Fibroblast of skin of left biceps (primary cell): ENCODE results near the gene TMEM237.

Source experiments
- DNase-seq, 2 experiments: peaks; one replicate each; pipeline ENCODE4 v3.0.0-alpha.2; 2013; ENCODE audit warnings: low read depth in 2 of 2

TMEM237 gene

DNA sequence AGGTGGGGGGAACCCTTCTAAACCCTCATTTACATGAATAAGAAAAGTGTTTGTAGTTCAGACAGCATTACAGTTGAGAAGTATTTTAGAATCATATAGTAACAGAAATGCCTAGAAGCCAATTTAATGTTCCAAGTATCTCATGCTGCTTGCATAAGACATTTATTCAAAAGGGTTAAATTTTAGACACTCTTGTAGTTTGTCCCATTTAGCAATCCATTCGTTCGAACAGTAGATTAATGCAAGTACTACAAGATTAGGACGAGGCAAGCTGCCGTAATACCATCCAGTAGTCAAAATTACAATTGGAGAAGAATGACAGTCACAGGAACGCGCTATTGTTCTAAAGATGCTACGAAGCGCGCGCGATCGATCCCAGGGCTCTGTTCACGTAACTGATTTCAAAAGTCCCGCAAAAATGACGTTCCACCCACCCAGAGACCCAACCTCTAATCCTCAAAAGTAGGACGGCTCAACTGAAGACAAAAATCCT lies 1.2 kb downstream of the TMEM237 start:
- DNase-seq: peak in 1 of 2 experiments; percentile 53

DNA sequence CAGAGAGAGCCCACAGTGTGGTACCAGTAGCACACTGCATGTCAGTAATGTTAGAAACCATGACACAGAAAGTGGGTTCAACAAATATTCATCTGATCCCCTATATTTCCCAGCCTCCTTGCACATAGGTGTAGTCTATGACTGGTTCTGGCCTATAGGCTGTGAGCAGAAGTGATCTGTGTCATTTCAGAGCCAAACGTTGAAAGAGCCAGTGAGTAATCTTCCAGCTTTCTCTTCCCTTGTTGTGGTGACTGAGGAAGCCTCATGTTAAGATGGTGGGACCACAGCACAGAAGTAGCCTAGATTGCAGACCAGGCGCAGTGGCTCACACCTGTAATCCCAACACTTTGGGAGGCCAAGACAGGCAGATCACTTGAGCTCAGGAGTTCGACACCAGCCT lies 4.1 kb downstream of the TMEM237 start:
- DNase-seq: no peak

DNA sequence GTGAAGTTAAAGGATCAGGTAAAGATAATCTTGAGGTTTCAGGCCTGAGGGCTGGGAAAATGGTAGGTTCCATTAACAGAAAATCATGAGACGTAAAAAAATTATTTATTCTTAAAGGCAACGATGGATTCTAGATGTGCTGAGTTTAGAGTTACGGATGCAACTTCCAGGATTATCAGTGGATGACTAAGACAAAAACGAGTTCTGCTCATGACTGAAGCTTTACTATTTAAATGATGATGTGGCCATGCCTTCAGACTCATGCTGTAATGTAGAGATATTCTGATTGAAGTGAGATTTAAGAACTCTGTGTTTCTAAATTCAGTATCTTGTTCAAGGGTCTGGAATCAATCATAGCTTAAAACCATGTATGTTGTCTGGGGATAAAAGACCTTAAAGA lies 5.0 kb downstream of the TMEM237 start:
- no peak for DNase-seq

DNA sequence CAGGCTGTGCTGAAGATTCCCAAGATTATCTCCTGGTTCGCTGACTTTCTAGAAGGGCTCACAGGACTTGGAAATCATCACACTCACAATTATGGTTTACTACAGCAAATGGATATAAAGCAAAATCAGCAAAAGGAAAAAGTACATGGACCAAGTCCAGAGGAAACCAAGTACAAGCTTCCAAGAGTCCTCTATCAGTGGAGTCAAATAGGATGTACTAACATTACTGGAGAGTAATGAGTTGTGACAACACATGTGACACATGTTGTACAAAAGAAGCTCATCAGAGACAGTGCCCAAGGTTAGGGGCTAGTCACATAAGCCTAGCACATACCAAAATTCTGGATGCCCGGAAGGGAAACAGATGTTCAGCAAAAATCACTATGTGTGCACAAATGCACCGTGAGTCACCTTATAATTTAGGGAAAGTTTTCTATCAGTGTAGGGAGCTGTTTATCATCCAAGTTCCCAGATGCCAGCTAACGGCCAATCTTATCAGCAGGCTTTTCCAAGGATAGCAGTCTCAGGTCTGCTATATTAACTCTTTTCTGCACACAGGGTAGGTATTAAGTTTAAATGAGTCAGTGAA lies 9.5 kb downstream of the TMEM237 start:
- DNase-seq: no peak

DNA sequence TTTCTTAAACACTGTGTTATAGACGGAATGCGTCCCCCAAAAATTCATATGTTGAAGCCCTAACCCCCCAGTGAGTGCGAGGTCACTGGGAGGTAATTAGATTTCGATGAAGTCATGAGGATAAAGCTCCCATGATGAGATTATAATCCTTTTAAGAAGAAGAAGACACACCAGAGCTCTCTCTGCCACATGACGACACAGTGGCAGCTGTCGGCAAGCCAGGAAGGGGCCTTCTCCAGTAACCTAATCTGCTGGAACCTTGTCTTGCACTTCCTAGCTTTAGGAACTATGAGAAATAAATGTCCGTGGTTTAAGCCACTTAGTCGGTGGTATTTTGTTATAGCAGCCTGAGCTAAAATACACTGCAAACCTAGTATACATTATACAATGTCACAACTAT lies 12.3 kb downstream of the TMEM237 start:
- no peak for DNase-seq

DNA sequence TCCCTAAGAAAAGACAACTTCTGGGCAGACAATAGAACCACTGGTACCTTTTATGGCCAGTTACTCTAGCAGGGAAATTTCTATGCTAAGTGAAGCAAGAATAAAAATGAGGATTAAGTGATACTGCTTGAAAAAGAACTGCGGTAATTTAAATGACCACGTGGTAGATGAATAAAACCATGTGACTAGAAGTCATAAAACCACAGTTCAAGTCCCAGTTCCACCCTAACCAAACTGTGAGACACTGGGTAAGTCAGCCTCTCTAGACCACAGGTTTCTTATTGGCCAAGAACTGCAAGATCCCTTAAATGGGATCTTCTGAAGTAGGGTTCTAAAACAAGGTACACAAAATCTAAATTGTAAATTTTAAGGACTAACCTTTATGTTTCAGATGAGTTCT lies 12.7 kb downstream of the TMEM237 start:
- DNase-seq: no peak

DNA sequence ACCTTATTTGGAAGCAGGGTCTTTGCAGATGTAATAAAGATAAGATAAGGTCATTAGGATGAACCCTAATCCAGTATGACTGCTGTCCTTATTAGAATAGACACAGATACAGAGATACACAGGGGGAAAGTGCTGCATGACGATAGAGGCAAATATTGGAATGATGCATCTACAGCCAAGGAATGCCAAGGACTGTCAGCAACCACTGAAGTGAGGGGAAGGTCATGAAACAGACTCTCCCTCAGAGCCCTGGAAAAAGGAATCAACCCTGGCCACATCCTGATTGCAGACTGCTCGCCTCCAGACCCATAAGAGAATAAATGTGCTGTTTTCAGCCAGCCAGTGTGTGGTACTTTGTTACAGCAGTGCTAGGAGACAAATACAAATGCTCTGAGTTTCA lies 14.8 kb downstream of the TMEM237 start:
- DNase-seq: no peak

DNA sequence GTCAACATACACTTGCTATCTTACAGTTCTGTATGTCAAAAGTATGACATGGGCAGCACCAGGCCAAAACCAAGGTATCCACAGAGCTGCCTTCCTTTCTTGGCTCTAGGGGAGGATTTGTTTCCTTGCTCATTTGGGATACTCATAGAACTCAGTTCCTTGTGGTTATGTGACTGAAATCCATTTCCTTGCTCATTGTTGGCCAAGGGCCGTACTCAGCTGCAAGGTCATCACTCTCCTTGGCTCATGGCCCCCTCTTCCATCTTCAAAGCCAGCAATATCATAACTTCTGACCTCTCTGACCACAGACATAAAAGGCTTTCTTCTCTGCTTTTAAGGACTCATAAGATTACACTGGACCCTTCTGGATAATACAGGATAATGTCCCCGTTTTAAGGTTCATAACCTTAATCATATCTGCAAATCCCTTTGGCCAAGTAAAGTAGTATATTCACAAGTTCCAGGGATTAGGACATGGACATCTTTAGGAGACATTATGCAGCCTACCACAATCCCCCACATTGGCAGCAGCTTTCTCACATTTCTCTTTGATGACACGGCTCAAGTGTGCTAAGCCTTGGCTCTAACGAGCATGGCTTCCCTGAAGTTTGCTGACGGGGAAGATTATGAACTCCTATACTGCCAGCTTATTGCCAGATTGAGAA lies 20.9 kb downstream of the TMEM237 start:
- DNase-seq: no peak

DNA sequence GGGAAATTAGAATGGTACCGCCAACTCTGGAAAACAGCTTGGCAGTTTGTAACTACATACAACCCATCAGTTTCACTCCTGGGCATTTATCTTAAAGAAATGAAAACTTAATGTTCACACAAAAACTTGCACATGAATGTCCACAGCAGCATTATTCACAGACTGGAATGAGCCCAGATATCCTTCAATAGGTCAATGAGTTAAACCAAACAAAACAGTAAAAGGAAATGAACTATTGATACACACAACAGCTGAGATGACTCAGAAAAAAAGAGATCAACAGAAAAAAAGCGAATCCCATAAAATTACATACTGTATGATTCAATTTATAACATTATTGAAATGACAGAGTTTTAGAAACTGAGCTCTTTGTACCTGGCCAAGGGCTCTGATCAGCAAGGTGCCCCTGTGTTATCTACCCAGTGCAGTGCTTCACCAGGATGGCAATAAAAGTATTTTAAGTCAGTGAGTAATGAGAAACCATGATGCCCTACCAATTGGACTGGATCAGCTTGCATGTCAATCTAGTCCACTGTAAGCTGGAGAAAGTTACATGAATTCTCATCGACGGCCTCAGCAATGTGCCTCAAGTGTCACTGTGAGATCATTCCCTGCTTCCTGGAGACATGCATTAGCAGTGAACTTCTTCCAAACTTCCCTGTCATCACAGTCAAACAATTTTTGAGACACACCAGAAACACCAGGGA lies 21.9 kb downstream of the TMEM237 start:
- DNase-seq: no peak

DNA sequence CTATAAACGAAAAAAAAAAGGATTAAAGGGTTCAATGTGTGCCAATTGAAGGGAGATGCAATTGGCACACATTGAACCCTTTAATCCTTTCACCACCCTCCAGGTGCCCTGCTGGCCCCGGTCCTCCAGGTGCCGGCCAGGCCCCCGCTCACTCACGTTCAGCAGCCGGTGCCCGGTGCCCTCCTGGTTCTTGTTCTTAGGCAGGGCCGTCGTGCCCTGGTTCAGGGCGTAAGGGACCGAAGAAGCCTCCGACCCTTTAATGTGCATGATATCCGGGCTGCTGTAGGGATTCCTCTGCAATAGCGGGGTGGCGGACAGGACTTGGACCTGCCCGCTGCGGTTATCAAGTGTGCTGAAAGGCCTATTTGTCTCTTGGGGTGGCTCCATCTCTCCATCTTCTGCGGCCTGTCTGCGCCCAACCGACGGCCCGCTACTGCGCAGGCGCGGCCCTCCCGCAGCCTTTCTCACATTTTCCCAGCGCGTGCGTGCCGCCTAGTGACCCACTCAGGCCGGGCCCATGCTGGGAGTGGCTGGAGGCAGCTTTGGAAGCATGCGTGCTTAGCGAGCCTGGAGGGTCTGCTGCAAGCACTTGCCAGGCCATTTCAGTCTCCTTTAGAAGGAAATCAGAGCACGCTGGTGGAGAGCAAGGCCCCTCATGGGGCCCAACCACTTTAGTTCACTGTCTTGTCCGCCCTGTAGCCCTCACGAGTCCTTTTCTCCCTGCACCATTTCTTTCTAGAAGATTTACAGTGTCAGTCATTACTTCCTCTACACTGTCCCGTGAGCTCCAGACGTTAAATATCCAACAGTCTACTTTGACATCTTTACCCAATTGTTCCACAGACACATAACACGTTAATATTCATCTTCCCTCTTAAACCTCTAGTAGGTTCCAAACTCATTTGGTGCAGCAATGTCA lies 24.3 kb downstream of the TMEM237 start:
- DNase-seq: peak; percentile 33 to 40

DNA sequence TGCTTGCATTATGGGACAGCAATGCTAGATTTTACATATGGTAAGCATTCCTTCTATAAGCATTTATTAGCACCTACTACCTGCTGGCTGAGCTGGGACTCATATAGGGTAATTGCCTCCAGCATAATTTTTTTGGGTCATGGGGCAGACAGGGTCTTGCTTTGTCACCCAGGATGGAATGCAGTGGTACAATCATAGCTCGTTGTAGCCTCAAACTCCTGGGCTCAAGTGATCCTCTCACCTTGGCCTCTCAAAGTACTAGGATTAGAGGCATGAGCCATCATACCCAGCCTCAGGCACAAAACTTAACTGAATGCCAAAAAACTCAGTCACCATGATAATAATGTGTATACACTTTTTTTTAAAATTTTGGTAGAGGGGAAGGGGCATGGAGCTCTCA lies 35.3 kb downstream of the TMEM237 start:
- DNase-seq: no peak

DNA sequence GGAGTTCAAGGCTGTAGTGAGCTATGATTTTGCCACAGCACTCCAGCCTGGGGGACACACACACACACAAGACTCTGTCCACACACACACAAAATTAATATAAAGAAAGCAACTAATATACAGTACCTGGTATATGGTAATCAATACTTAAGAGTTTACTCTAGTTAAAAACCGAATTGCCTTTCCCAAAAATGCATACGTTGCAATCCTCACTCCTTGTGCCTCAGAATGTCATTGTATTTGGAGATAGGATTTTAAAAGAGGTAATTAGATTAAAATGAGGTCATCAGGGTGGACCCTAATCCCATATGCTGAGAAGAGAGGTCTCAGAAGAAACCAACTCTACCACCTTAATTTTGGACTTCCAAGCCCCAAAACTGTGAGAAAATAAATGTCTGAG lies 35.7 kb downstream of the TMEM237 start:
- DNase-seq: no peak

DNA sequence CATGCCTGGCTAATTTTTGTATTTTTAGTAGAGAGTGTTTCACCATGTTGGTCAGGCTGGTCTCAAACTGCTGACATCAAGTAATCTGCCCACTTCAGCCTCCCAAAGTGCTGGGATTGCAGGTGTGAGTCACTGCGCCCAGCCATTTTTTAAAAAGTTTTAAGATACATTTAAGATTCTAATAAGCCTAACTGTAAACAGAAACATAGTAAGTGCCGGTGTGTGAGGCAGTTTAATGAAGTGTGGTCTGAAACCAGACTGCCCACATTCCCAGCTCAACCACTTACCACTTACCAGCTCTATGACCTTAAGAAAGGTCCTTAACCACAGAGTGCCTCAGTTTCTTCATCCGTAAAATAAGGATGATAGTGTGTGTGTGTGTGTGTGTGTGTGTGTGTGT lies 42.4 kb downstream of the TMEM237 start:
- no peak for DNase-seq

DNA sequence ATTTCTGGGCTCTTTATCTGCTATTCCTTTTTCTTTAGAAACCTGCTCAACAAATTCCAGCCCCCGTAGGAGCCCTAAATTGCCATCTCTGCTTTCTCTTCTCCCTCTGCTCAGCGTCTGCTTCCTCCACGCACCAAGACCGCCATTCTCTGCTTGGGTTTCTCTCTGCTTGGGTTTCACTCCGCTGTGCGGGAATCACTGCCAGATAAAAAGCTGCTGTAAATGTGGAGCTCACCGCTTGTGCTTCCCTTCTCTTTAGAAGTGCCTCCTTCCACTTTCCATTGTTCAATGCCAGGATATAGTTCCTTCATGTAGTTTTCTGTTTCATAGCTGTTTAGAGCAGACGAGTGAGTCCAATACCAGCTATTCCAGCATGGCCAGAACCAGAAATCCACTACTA lies 45.9 kb downstream of the TMEM237 start:
- DNase-seq: no peak

DNA sequence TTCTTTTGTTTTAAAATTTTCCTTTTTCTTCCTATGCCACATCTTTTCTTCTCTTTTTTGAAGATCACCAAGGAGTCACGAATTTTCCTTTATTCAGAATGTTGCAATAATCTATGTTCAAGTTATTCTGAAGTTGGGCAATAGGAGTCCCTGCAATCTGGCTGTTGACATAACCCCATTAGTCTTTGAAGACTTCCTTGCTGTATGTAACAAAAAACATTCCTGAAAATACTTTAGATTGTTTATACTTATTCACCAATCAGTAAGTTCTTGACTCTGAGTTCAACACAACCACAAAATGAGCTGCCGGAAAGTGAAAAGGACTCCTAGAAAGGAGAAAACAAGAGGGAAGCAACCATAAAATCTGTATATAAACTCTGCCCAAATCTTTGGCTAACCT lies 62.8 kb downstream of the TMEM237 start:
- peak; percentile 65 to 74 for DNase-seq

DNA sequence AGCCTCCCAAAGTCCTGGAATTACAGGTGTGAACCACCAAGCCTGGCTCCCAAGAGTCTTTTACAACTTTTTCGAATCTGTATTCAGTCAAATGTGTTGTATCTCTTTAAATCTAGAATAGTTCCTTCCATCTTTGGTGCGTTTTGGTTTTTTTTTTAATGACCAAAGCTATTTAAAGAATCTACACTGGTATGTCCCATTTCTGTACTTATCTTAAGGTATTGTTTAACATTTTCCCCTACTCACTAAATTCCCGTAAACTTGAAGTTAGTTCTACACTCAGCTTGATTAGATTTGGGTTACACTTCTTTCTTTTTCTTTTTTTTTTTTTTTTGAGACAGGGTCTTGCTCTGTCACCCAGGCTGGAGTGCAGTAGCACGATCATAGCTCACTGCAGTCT lies 63.8 kb downstream of the TMEM237 start:
- peak; percentile 16 to 19 for DNase-seq

DNA sequence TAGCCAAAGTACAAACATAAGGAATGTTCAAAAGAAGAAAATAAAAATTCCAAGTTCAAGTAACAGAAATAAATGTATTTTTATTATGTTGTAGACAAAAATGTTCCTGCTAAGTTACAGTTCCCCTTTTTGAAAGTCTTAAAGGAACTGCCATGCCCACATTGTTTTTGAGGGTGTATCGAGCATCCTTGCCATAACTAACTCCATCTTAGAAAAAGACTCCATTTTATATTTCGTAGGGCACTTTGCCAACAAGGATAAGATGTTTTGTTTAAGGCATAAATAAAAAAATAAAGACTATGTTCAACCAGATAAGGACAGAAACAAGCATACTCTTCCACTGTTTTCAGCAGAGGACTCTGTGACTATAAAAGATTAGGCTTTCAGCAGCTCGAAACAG lies 67.3 kb downstream of the TMEM237 start:
- DNase-seq: no peak

DNA sequence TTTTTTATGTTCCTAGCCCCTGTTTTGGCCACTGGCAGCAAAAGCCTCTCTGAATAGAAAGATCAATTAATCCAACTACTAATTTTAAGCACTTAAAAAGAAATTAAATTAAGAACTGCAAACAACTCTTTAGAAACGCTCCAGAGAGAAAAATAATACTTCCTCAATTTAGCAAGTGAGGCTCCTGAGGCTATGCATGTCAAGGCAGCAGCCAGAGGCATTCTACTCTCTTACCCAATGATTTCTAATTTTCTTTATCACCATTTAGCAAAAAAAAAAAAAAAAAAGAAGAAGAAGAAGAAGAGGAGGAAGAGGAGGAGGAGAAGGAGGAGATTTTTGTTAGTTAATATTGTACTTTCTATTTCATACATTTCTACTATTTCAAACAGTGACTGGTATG lies 68.5 kb downstream of the TMEM237 start:
- no peak for DNase-seq

DNA sequence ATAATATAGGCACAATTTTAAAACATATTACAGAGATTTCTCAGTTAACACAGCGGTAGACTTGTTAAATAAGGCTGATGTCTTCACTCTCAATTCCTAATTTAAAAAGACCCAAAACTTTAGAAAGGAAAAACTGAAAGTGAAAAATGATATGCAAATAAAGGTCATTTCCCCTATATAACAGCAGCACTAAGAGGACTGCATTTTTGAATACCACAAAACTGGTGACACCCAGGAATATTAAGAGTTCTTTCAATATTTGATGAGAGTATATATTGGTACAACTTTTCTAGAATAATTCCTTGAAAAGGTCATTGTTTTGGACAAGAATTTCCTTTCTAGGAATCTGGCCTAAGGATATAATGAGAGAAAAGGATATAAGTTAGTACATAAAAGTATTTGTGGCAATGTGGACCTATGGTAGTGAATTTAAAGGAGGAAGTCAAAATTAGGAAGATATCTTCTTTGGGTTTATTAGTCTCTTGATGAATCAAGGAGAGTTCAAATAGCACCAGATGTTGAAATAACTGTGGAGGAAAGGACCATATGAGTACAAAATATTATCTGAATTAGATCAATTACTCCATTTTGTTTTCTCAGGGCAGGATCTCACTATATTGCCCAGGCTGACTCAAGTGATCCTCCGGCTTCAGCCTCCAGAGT lies 70.3 kb downstream of the TMEM237 start:
- no peak for DNase-seq
